Measurements from ENCODE around the gene SLC35C1. TPM values are rescaled to one million over a fixed set of nuclear protein-coding genes. Genes with fewer than 3 reads are reported as not detected.

SLC35C1 gene
- total RNA-seq, 1 experiment from 2014 or later = 9.5 TPM

- DNase-seq (no peak), ATAC-seq (no peak)
- H2AFZ ChIP-seq (ENCODE audit: low read length) = no peak overlapping the region
- ChIA-PET CTCF (no interaction called here), POLR2A (ENCODE audit: unreplicated experiment) (no interaction called here)
- peaks cover under 1% of the 10 kb centered on the region; the same call in 1 of the 2 replicates for H3K79me2 ChIP-seq (ENCODE audit: low read length)
- no peaks in the 10 kb centered on the region; the same call in 1 of the 2 replicates for H3K4me1 ChIP-seq (ENCODE audit: insufficient read depth, low read length)
- H3K9me2 ChIP-seq (replicated peaks; ENCODE audit: low read length) = no peaks in the 10 kb centered on the region
- H3F3A ChIP-seq (ENCODE audit: low read length, unreplicated experiment) = no peaks in the 10 kb centered on the region
- no peak overlapping the region for H3K27ac ChIP-seq (ENCODE audit: low read length)
- H3K9ac ChIP-seq (ENCODE audit: low read length) = no peak overlapping the region
- BruUV-seq (replicated peaks) = no TSS peak
- H3K4me2 ChIP-seq (ENCODE audit: low read length) = no peak overlapping the region
- TF ChIP-seq EZH2phosphoT487 (IDR thresholded peaks at IDR 0.05; ENCODE audit: borderline replicate concordance, low read length) = no peak
- no peak for TF ChIP-seq CTCF (conservative IDR thresholded peaks at IDR 0.05; ENCODE audit: low read depth, low read length)
- TF ChIP-seq EZH2 (IDR thresholded peaks at IDR 0.05; ENCODE audit: low read length, unreplicated experiment) = no peak
- peaks cover 4% of the 10 kb centered on the region; the same call in 1 of the 2 replicates for H3K27me3 ChIP-seq (ENCODE audit: low read length)
- H3K36me3 ChIP-seq (ENCODE audit: low read depth, low read length) = no peaks in the 10 kb centered on the region
- H3K4me3 ChIP-seq (ENCODE audit: low read length) = no peak overlapping the region
- intact Hi-C loops (cut with micrococcal nuclease) = no loop called here
- H4K20me1 ChIP-seq (ENCODE audit: low read length) = no peaks in the 10 kb centered on the region
- H3K9me3 ChIP-seq (ENCODE audit: low read length) = no peaks in the 10 kb centered on the region
Measured at GRCh38 chr11:45800261-45800660, 4.7 kb upstream of the SLC35C1 start.

GRCh38 chr11:45801723-45802315, 3.1 kb upstream of the SLC35C1 start:
- Histone ChIP-seq H3K27me3 (ENCODE audit: low read length) (no peaks in the 10 kb centered on the region), H3K4me2 (ENCODE audit: low read length) (no peak overlapping the region), H3K9me2 (replicated peaks; ENCODE audit: low read length) (no peaks in the 10 kb centered on the region), H3K9me3 (ENCODE audit: low read length) (no peaks in the 10 kb centered on the region), H3K36me3 (ENCODE audit: low read depth, low read length) (no peaks in the 10 kb centered on the region), H3K9ac (ENCODE audit: low read length) (no peak overlapping the region), H3K79me2 (ENCODE audit: low read length) (peaks cover 16% of the 10 kb centered on the region), H3K4me1 (ENCODE audit: insufficient read depth, low read length) (peaks cover 15% of the 10 kb centered on the region), H3F3A (ENCODE audit: low read length, unreplicated experiment) (no peaks in the 10 kb centered on the region), H3K27ac (ENCODE audit: low read length) (no peak overlapping the region), H4K20me1 (ENCODE audit: low read length) (peaks cover 3% of the 10 kb centered on the region; the same call in 1 of the 2 replicates), H3K4me3 (ENCODE audit: low read length) (no peak overlapping the region), H2AFZ (ENCODE audit: low read length) (no peak overlapping the region)
- intact Hi-C loops (cut with micrococcal nuclease) = no loop called here
- TF ChIP-seq EZH2phosphoT487 (IDR thresholded peaks at IDR 0.05; ENCODE audit: borderline replicate concordance, low read length) = no peak
- TF ChIP-seq EZH2 (IDR thresholded peaks at IDR 0.05; ENCODE audit: low read length, unreplicated experiment) = no peak
- TF ChIP-seq CTCF (conservative IDR thresholded peaks at IDR 0.05; ENCODE audit: low read depth, low read length) = no peak
- no TSS peak for BruUV-seq (replicated peaks)
- ChIA-PET CTCF (no interaction called here), POLR2A (ENCODE audit: unreplicated experiment) (no interaction called here)
- ATAC-seq (no peak), DNase-seq (no peak)

- intact Hi-C loops (cut with micrococcal nuclease) = no loop called here
- Histone ChIP-seq H3K27me3 (ENCODE audit: low read length) (no peaks in the 10 kb centered on the region), H3K79me2 (ENCODE audit: low read length) (peaks cover 25% of the 10 kb centered on the region), H3K9me3 (ENCODE audit: low read length) (no peaks in the 10 kb centered on the region), H3K27ac (ENCODE audit: low read length) (no peak overlapping the region), H3K9me2 (replicated peaks; ENCODE audit: low read length) (no peaks in the 10 kb centered on the region), H3K36me3 (ENCODE audit: low read depth, low read length) (no peaks in the 10 kb centered on the region), H3F3A (ENCODE audit: low read length, unreplicated experiment) (no peaks in the 10 kb centered on the region), H3K4me2 (ENCODE audit: low read length) (no peak overlapping the region), H4K20me1 (ENCODE audit: low read length) (peaks cover 3% of the 10 kb centered on the region; the same call in 1 of the 2 replicates), H3K4me1 (ENCODE audit: insufficient read depth, low read length) (peaks cover 24% of the 10 kb centered on the region), H3K4me3 (ENCODE audit: low read length) (no peak overlapping the region), H3K9ac (ENCODE audit: low read length) (no peak overlapping the region), H2AFZ (ENCODE audit: low read length) (no peak overlapping the region)
- ATAC-seq (no peak), DNase-seq (no peak)
- ChIA-PET CTCF (no interaction called here), POLR2A (ENCODE audit: unreplicated experiment) (no interaction called here)
- BruUV-seq (replicated peaks) = no TSS peak
- TF ChIP-seq CTCF (conservative IDR thresholded peaks at IDR 0.05; ENCODE audit: low read depth, low read length) = no peak
- no peak for TF ChIP-seq EZH2phosphoT487 (IDR thresholded peaks at IDR 0.05; ENCODE audit: borderline replicate concordance, low read length)
- TF ChIP-seq EZH2 (IDR thresholded peaks at IDR 0.05; ENCODE audit: low read length, unreplicated experiment) = no peak
Measured at GRCh38 chr11:45802531-45803317, 2.2 kb upstream of the SLC35C1 start.
